ENCODE data around the gene THSD7A.

Gene THSD7A

DNA sequence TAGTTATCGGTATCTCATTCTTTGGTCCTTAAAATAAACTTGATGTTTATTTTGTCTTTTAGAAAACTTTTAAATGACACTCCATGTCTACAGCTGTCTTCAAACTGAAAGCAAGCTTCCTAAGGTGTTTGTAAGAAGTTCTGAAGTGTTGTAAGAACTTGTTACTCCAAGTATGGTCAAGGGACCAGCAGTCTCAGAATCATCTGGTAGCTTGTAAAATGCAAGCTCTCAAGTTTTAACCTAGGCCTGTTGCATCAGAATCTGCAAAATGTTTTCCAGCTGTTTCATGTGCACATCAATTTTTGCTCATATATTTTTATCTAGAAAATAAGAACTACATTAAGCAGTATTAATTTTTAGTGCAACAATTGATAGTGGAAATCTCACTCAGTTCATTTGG is 104.1 kb downstream of the THSD7A start:
- ChIA-PET POLR2A (ENCODE audit: low non-redundant PET) (no interaction called here), CTCF (no interaction called here)
- DNase-seq (ENCODE audit: low spot score), result no peak
- no peak overlapping the region for H3K27ac ChIP-seq
- TF ChIP-seq, protein P1, sequence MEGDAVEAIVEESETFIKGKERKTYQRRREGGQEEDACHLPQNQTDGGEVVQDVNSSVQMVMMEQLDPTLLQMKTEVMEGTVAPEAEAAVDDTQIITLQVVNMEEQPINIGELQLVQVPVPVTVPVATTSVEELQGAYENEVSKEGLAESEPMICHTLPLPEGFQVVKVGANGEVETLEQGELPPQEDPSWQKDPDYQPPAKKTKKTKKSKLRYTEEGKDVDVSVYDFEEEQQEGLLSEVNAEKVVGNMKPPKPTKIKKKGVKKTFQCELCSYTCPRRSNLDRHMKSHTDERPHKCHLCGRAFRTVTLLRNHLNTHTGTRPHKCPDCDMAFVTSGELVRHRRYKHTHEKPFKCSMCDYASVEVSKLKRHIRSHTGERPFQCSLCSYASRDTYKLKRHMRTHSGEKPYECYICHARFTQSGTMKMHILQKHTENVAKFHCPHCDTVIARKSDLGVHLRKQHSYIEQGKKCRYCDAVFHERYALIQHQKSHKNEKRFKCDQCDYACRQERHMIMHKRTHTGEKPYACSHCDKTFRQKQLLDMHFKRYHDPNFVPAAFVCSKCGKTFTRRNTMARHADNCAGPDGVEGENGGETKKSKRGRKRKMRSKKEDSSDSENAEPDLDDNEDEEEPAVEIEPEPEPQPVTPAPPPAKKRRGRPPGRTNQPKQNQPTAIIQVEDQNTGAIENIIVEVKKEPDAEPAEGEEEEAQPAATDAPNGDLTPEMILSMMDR (conservative IDR thresholded peaks at IDR 0.05; ENCODE audit: low read depth), result no peak

- no peak for DNase-seq (ENCODE audit: low spot score)
- H3K27ac ChIP-seq, result no peak overlapping the region
- TF ChIP-seq, protein P1 (conservative IDR thresholded peaks at IDR 0.05; ENCODE audit: low read depth), result no peak
- ChIA-PET POLR2A (ENCODE audit: low non-redundant PET) (no interaction called here), CTCF (no interaction called here)
Measured at GRCh38 chr7:11726794-11727155, 105.2 kb downstream of the THSD7A start.

DNA sequence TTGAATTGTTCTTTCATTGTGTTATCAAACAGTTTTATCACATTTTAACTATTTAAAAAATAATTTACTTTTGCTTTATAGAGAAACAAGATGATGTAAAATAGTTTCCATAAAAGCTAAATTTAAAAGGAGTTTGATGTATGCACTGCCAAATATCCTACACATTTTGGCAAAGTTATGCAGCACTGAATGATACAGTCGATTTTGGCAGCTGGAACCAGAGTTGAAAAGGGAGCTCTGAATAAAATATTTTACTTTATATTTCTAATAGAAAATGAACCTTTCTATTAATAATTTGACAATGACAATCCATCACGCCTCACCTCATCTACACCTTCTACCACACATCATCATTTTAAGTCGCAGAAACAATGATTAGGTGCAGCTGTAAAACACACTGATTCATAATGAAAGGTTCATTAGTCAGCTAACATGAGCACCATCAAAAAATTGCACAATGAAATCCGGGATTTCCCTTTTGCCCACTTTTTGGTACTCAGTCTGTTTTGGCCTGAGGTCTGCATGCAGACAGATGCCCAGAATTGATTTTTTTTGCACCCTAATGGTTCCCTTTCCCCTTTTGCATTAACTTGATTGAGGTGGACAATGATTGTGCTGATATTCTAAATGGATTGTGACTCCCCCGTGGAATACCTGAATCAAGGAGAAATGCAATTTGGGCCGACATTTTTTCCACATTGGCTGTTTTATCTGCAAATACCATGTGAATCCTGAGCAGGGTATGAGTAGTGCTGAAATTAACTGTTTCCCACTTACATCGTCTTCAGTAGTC is 105.8 kb downstream of the THSD7A start:
- TF ChIP-seq, protein P1 (conservative IDR thresholded peaks at IDR 0.05; ENCODE audit: low read depth), result no peak
- no peak overlapping the region for H3K27ac ChIP-seq
- DNase-seq (ENCODE audit: low spot score), result no peak
- ChIA-PET CTCF (interaction anchor here (0.6 kb wide), 1 partner anchor 332 kb away, joined by 4 read pairs; no protein-coding TSS in a partner anchor), POLR2A (ENCODE audit: low non-redundant PET) (no interaction called here)

DNA sequence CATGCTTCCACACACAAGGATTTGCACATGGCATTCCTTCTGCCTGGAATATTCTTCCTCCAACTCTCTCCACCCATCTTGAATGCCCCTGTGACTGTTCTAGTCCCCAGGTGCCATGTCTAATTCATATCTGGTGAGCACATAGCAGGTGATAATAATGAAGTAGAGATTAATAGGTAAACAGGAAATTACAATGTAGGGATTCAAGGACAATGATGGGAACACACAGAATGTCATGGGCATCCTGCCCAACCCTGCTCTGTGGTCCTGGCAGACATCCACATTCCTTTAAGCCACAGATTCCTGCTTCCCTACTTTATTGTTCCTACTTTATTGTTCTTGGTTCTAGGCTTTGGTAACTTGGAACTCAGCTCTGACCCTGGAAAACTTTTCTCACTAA is 115.8 kb downstream of the THSD7A start:
- ChIA-PET POLR2A (ENCODE audit: low non-redundant PET) (no interaction called here), CTCF (no interaction called here)
- no peak for DNase-seq (ENCODE audit: low spot score)
- TF ChIP-seq, protein P1 (conservative IDR thresholded peaks at IDR 0.05; ENCODE audit: low read depth), result no peak
- H3K27ac ChIP-seq, result no peak overlapping the region

GRCh38 chr7:11714676-11715075 is 117.3 kb downstream of the THSD7A start:
- H3K27ac ChIP-seq, result no peak overlapping the region
- TF ChIP-seq, protein P1 (conservative IDR thresholded peaks at IDR 0.05; ENCODE audit: low read depth), result no peak
- DNase-seq (ENCODE audit: low spot score), result no peak
- CTCF ChIA-PET, result no interaction called here
- POLR2A ChIA-PET (ENCODE audit: low non-redundant PET), result no interaction called here

DNA sequence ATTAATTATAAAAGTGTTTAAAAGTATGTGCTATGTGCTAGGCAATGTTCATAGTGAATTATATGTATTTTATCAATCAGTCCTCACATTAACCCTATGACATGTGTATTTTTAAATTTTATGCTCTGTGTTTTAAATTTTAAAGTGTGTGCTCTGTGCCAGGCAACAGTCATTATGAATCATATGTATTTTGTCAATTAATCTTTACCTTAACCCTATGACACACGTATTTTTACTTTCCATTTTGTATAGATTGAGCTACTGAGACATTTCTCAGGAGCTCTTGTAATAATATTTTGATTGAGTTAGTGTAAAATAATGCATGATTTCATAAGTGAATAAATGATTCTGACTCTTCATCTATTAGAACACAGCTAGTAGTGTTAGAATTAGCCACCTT is 117.8 kb downstream of the THSD7A start:
- CTCF ChIA-PET, result no interaction called here
- TF ChIP-seq, protein P1 (conservative IDR thresholded peaks at IDR 0.05; ENCODE audit: low read depth), result no peak
- DNase-seq (ENCODE audit: low spot score), result no peak
- POLR2A ChIA-PET (ENCODE audit: low non-redundant PET), result no interaction called here
- H3K27ac ChIP-seq, result no peak overlapping the region
